ENCODE results near the gene TMTC2.

The TMTC2 gene

DNA sequence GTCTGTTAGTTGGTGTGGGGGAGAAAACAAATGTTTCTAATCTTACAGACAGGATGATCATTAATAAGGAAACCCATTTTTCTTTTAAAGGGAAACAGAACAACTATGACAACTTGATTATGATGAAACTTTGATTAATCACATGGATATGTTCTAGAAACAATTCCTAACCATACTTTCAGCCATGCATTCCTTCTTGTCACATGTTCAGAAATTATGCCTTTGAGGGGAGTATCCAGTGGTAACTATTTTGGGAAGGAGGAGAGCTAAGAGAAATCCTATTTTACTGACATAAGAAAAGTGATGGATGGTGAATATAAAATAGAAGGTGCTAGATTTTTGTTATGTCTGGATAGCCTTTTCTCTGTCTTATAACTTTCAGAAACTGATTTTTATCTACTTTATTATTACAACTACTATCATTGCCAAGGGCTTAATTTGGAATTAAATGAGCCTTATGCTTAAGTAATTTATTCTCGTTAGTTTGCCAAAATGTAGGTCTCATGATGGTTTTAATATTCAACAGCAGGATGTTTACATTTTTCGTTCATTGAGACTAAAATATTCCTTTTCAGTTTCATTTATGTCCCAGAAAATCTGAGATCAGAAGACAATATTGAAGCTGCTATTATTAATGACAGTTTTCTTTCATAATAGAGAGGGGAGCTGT lies 200.1 kb downstream of the TMTC2 start:
- no peak for DNase-seq (ENCODE audit: low read depth)

DNA sequence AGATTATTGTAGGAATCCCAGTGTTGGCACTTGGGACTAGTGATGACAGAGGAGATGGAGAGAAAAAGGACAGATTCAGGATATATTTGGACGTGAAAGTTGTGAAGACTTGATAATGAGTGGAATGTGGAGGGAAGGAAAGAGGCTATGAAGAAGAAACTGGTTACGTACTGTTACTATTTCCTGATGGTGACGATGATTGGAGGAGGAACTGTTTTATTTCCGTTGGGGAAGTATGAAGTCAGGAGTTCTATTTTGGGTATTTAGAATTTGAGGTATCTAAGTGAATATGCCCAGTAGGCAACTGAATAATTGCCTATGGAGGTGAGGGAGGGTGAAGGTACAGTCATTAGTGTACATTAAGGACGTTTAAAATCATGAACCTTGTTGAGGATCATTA lies 207.2 kb downstream of the TMTC2 start:
- DNase-seq (ENCODE audit: low read depth) = no peak

DNA sequence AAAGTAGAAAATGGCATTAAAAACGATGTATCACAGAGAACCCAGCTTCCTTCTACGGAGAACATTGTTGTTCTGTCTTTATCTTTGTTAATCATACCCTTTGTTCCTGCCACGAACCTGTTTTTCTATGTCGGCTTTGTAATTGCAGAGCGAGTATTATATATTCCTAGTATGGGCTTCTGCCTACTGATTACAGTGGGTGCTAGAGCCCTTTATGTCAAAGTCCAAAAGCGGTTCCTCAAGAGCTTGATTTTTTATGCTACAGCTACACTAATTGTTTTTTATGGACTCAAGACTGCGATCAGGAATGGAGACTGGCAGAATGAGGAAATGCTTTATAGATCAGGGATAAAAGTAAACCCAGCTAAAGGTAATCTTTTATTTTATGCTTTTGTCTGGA lies 209.6 kb downstream of the TMTC2 start:
- DNase-seq (ENCODE audit: low read depth) = no peak

DNA sequence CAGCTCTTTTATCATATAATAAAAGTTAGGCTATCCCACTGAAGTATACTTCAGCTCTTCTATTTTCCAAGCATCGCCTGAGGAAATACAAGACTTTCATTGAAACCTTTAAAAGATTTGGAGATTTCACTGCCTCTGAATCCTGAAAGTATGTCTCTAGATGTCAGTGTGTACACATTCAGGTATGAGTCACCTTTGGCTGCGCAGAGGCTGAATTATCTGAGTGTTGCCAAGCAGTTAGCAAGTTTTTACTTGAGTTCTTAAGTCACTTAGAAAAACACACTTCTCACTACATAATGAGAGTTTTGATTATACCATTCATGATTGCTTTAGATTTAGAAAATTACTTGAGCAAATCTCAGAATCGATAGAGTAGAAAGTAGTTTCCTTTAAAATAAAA lies 210.3 kb downstream of the TMTC2 start:
- DNase-seq (ENCODE audit: low read depth) = no peak

DNA sequence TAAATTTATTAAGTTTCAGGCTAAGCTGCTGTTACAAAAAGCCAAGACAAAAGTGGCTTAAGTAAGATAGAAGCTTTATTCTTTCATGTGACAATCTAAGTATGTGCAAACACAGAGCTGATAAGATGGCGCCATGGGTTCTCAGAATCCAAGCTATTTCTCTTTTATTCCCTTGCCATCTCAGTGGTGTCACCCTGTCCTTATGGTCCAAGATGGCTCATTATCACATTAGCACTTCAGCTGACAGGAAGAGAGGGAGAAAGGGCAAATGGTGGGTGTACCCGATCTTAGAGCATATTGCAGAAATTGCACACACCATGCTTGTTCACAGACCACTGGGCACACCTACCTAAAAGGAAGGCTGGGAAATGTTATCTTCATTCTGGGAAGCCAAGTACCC lies 211.7 kb downstream of the TMTC2 start:
- no peak for DNase-seq (ENCODE audit: low read depth)

DNA sequence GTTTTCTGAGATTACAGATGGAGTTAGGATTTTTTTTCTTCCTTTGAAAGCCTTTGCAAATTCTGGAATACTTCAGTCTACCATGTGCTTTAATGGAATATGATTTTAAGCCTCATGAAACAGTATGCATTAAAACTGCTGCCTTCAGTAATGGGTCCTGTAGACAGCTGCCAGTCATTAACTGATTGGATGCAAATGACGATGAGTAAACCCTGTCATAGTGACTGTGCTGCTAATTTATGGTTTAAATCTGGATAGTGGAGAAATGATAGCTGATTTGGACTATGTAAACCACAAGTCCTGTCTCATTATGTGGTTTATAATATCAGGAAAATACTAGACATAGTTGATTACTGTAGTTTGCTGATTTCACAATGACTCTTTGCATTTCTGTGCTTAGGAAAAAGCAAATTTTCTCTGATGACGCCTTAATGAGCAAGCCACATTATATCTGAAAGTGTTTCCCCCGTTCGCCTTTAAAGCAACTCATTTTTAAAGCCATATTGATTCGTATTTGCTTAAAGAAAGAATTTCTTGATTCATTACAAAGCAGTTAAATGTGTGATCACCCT lies 217.6 kb downstream of the TMTC2 start:
- DNase-seq (ENCODE audit: low read depth) = no peak

DNA sequence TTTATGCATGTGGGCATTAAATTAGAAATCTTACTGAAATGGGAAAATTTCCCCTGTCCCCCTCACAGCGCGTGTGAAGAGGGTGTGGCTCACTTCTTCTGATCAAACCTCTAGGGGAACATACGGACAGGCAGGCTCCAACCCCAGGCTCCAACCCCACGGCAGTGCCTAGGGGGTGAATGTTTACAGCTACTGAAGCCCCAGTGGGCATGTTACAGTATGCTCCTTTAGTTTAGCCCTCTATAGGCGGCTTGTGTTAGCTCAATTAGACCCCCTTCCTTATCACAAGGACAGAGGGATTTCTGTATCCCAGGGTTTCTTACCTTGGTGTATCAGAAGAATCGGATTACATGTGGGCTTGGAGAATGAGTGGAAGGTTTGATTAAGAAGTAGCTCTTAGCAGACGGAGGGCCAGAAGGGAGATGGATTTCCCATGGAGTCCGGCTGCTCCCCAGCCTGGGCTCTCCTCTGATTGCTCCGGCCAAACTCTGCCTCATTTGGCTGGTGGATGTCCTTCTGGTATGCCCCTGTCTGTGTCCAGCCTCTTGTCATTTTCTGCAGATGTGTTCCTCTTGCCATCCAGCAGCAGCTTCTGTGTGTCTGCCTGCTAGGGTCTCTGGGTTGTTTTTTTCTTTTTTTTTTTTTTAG lies 223.7 kb downstream of the TMTC2 start:
- no peak for DNase-seq (ENCODE audit: low read depth)

DNA sequence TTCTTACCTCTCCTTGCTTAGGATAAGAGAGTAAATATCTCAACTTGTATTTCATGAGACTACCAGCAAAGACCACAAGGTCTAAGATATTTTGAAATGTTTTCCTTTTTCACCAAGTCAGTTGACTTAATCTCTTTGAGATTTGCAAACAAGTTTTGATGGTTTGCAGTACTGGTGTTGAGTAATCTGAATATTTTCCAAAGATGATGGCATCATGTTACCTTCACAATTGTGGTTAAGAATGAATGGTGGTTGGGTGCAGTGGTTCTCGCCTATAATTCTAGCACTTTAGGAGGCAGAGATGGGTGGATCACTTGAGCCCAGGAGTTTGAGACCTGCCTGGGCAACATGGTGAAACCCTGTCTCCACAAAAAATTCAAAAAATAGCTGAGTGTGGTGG lies 225.7 kb downstream of the TMTC2 start:
- no peak for DNase-seq (ENCODE audit: low read depth)

DNA sequence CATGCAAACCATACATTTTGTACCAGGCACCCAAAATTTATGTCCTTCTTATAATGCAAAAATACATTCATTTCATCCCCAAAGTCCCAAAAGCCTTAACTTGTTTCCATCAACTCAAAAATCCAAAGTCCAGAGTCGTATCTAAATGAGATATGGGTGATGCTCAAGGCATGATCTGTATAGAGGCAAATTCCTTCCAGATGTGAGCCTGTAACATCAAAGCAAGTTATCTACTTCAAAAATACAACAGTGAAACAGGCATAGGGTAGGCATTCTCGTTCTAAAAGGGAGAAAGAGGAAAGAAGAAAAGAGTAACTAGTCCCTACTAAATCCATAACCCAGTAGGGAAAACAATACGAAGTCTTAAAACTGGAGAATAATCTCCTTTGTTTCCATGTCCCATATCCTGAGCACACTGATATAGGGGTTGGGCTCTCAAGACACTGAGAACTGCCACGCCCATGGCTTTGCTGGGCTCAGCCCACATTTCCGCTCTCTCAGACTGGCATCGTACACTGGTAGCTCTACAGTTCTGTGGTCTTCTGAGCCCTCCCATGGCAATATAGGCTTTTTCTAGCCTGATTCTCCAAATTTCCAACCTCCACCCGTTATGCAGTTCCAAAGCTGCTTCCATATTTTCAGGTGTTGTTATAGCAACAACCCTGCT lies 232.8 kb downstream of the TMTC2 start:
- DNase-seq (ENCODE audit: low read depth) = no peak

DNA sequence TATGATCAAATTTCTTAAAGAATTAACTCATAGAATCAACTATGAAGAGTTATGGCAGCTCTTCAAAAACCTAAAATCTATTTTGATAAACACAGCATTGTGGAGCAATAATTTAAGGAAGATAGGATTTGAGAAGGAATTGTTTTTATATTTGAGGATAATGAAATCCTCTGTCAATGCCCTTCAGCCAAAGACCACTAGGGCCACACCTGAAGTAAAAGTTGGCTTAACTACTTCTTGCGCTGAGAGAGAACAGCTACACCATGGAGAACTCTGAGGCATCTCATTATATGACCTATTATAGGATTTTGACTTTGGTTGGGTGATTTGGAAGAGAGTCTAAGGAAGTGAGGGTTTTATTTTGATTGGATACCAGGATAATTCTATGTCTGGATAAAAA lies 237.2 kb downstream of the TMTC2 start:
- DNase-seq (ENCODE audit: low read depth) = no peak

DNA sequence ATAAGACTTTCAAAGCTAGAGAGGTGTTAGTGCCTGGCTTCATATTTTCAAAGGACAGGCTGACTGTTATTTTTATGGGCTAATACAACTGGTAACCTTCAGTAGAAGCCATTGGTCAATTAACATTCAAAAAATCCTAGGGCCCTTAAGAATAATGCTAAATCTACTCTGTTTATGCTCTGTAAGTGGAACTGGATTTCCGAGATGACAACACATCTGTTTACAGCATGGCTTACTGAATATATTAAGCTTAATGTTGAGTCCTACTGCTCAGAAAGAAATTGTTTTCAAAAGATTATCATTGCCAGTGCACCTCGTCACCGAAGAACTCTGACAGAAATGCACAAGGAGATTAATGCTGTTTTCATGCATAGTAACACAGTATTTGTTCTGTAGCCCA lies 239.9 kb downstream of the TMTC2 start:
- DNase-seq (ENCODE audit: low read depth) = no peak

DNA sequence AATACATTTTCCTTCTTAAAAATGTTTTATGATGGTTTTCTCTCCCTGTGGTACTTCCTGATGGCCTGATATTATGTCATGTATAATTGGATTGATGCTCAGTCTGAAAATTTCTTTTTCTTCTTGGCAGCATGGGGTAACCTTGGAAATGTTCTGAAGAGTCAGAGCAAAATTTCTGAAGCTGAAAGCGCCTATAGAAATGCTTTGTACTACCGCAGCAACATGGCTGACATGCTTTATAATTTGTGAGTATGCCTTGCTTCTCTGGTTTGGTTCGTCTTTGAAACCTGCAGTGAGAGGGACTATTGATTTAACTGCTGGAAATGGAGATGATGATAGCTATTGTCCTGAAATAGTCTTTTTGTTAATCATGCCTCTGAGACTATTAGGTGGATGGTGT lies 243.6 kb downstream of the TMTC2 start:
- DNase-seq (ENCODE audit: low read depth) = no peak

DNA sequence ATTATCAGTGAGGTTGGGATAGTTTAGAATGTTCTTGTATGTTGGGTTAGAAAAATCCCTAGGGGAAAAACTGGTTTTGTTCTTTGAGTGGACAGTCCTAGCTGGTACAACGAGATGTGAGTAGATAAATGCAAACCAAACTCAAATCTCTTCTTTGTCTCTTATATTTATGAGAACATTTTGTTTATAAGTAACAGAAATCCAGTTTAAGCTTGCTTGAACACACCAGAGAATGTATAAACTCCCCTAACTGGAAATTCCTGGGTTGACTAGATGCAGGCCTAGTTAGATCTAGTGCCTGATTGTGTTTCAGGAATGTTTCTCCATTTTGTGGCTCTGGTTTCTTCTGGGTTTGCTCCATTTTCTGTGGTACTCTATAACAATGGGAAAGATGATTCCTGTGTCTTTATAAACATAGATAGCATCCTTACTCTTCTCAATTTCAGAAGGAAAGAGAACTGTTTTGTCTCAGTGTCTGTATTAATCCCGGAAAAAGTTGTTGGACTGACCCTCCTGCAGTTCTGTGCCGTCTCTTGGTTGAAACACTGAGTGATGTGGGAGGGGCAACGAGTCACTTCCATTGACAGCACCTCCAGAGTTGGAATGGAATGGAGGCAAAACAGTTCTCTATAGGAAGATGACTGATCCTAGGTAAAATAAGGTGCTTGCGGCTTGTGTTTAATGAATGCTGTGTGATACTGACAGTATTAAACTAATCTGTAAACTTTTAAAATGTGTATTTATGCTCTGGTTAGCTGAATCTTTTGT lies 244.8 kb downstream of the TMTC2 start:
- DNase-seq (ENCODE audit: low read depth) = no peak

DNA sequence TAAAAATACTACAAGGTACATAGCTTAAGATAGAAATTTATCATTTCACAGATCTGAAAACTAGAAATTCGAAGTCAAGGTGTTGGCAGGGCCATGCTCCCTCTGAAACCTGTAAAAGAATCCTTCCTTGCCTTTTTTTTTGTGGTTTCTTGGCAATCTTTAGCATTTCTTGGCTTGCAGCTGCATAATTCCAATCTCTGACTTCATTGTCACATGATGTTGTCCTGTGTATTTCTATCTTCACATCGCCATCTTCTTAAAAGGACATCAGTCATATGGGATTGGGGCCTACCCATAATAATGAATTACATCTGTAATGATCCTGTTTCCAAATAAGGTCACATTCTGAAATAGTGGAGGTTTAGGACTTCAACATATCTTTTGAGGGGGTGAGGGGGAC lies 250.4 kb downstream of the TMTC2 start:
- no peak for DNase-seq (ENCODE audit: low read depth)

DNA sequence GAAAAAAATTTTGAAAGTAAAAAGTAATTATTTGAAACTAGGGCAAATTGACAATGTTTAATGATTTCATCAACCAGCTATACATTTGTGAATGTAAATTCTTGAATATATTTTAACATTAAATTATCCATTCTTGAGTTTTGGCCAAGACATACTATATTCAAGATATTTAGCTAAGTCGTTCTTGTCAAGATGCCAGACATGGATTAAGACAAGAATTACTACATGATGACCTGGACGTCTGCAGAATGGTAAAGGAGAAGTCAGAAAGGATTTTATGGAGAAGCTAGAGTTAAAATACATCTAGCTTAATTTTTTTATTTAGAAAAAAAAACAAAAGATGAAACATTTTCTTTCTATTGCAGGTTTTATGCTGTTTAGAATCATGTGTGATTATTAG lies 255.8 kb downstream of the TMTC2 start:
- no peak for DNase-seq (ENCODE audit: low read depth)

DNA sequence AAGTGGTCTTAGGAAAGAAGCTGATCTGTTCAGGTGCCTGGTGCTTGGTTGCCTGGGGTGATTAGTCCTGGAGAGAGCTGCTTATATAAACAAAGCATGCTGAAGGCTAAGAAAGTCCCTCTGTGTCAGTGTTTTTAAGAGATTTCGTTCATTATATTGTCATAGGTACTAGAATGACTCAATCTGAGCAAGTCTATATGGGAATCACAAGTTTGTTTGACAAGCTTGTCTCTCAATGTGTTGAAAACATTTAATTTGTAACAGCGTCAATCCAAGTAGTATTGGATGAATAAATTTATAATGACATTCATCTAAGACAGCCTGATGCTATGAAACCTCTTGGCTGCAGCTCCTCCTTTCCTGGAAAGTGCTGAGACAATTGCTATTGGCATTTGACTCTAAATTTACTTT lies 256.3 kb downstream of the TMTC2 start:
- DNase-seq (ENCODE audit: low read depth) = no peak

DNA sequence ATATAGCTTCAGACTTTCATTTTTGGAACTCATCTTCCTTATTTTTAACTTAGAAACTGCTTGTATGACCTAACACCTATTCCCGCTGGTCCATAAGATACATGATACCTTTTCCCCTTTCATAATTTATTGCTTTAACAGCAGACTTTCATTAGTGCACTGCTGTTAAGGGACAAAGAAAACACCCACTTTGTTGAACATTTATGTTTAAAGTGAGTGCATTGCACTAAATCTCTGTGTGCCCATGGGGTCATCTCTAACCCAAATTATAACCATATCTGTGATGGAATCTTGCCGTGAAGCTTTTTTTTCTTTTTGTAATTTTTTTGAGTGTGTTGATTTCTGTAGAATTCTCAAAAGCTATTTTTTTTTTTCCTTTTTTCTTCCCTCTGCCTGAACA lies 261.8 kb downstream of the TMTC2 start:
- DNase-seq (ENCODE audit: low read depth) = no peak

DNA sequence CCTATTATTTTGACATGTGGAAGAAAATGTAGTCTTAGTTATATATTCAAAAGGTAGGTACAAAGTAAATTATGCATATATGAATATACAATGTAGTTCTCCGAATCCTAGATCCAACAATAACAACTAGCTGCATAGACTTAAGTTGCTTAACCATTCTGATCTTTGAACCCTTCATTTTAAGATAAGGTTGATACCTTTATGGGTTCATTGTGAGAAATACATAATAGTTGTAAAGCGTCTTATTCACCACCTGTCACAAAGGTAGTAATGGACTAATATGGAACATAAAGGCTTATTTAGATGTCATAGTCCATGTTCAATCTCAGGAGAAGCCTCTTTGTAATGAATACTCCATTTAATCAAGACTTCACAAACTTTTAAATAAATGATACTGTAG lies 263.6 kb downstream of the TMTC2 start:
- DNase-seq (ENCODE audit: low read depth) = no peak

DNA sequence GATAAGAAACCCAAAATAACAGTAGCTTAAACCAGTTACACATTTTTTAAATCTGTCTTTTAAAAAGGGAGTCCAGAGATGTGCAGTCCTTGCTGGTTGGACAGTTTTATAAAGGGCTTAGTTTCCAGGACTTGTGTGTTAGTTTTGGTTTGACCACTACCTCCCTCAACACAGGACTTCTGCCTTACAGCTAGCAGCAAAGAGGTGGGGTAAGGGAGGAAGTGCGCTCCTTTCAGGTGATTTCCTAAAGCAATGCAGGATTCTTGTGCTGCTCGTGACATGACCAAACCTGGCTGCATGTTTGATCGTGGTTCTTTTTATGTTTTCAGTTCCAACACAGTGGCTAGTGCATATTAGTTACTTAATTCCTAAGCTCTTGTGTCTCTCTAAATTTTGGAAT lies 266.2 kb downstream of the TMTC2 start:
- no peak for DNase-seq (ENCODE audit: low read depth)

DNA sequence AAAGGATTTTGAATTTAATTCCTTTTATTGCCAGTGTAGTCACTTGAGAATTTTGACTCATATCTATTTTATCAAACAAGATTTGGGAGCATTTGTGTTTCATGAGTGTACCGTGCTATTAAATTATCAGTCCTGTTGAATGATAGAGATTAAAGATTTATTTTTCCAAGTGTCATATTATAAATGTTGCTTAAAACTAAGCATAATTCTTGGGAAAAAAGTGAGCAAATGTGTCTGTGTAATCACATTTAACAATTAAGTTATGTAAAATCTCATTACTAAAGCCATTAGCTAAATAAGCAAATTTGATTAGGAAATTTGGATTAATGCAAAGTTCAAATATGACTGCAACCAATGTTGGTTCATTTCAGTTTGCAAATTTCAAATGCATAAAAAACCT lies 266.7 kb downstream of the TMTC2 start:
- DNase-seq (ENCODE audit: low read depth) = no peak

DNA sequence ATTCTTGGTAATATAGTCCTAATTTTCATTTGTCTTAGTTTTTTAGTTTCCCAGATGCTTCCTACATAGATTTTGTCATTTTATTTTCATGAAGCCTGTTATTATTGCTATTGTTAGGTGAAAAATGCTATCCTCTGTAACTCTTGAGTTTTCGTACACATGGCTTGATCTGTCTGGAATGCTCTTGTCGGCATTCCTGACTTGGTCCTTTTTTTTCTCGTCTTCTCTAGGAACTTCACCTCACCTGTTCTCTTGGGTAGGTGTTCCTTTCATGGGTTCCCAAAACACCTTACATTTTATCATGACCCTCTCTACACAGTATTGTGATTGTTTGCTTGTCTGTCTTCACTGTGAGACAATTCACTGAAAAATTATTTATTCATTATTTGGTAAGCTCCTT lies 267.4 kb downstream of the TMTC2 start:
- no peak for DNase-seq (ENCODE audit: low read depth)

DNA sequence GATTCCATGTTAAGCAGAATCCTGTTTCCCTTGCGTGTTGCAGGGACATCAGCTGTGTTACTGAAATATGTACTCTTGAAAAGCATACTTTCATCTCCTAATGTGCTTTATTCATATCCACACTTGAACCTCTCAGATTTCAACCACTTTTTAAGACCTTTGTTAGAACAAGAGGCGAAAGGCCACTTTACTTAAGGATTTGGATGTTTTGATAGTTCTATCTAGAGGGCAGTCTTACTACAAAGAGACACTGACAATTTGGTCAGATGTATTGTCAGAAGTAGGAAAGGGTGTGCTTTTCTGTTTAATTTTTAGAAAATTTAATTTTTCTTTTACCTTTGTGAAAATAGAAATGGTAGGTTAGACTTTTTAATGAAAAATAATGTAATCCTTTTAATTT lies 267.9 kb downstream of the TMTC2 start:
- DNase-seq (ENCODE audit: low read depth) = no peak

DNA sequence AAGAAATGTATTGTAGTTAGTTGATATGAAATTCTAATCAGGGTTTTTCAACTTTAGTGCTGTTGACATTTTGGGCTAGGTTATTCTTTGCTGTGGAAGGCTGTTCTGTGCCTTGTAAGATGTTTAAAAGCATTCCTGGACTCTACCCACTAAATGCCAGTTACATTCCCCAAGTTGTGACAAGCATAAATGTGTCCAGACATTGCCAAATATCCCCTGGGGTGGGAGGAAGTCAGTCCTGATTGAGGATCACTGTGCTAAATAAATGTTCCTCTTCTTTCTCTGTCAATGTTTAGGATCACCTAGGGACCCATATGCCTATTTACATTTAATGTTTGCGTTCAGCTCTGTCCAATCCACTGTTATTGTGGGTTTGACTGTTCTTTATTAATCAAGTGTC lies 268.3 kb downstream of the TMTC2 start:
- DNase-seq (ENCODE audit: low read depth) = peak; percentile 5

Measured in EH (cell line).